Upper lobe of left lung (tissue), 4 donors: ENCODE measurements around the gene SYT8.

Experiments
- CTCF ChIP-seq, 6 experiments: fragments of 450-650 bp in 4 of 6; fragments of 200-600 bp in 2 of 6; sonication (generic) in 2 of 6; IDR thresholded peaks; one replicate each; pipeline ENCODE4 v1.5.1; 2016 to 2019; ENCODE audit warnings: antibody characterized with exemption in 6 of 6
- EP300 ChIP-seq, 4 donors: sonication (generic); formaldehyde crosslinking; IDR thresholded peaks; one replicate each; pipeline ENCODE4 v1.5.1; 2017; ENCODE audit warnings: antibody characterized with exemption in 4 of 4, control low read depth in 2 of 4
- POLR2A ChIP-seq, 4 donors: fragments of 450-650 bp; IDR thresholded peaks; one replicate each; pipeline ENCODE4 v1.5.1; 2016 to 2017; ENCODE audit warnings: antibody characterized with exemption in 4 of 4, mild to moderate bottlenecking in 2 of 4
- POLR2AphosphoS5 ChIP-seq, 2 donors: sonication (generic); formaldehyde crosslinking; IDR thresholded peaks; one replicate each; pipeline ENCODE4 v1.5.1; 2017; ENCODE audit warnings: antibody characterized with exemption in 2 of 2

DNA sequence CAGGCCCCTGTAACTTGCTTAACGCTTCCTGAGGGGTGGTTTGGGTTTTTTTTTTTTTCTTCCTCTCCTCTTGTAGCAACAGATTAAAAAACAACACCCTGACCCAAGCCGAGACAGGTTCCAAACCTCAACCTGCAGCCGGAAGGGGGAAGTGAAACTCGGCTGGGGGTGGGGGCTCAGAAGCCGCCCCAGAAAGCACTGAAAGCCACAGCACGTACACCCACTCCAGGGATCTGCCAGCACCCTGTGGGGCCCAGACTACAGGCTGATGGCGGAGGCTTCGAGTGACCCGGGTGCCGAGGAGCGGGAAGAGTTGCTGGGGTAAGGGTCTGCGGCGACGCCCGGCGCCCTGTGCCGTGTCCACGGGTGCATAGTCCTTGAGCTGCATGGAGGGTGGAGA is 18.1 kb downstream of the SYT8 start, which contains the start of gene LSP1:
- TF ChIP-seq CTCF (IDR thresholded peaks at IDR 0.05) (no peak), POLR2AphosphoS5 (IDR thresholded peaks at IDR 0.05) (no peak), POLR2A (IDR thresholded peaks at IDR 0.05) (peak in 1 of 4 donors; percentile 29), EP300 (IDR thresholded peaks at IDR 0.05) (no peak)
